H1 (cell line): ENCODE results near the gene CHI3L2.

Experiments used
- BACH1 ChIP-seq: IDR thresholded peaks from 2 replicates; pipeline ENCODE4 v1.6.1; 2012; ENCODE audit warnings: low read length, improper control_type of control experiment
- EZH2 ChIP-seq: fragments of 200-600 bp; sonication (generic); IDR thresholded peaks from 2 replicates; pipeline ENCODE4 v1.7.1; 2012; ENCODE audit warnings: low read depth, mild to moderate bottlenecking, moderate library complexity, low read length, inconsistent platforms; ENCODE audit not compliant: severe bottlenecking
- HDAC2 ChIP-seq, 2 experiments: fragments of 300-600 bp in 1 of 2; sonication (generic) in 1 of 2; IDR thresholded peaks; 2 replicates each; pipeline ENCODE4 v1.6.1; 2011 to 2012; ENCODE audit warnings: low read depth in 2 of 2, low read length in 2 of 2, mild to moderate bottlenecking in 2 of 2, moderate library complexity in 2 of 2, borderline replicate concordance in 1 of 2, inconsistent platforms in 1 of 2
- PHF8 ChIP-seq: fragments of 200-600 bp; sonication (generic); conservative IDR thresholded peaks from 2 replicates; pipeline ENCODE4 v1.7.1; 2012; ENCODE audit warnings: low read depth, mild to moderate bottlenecking, inconsistent platforms, low read length, moderate library complexity
- TBP ChIP-seq: IDR thresholded peaks from 2 replicates; pipeline ENCODE4 v1.6.1; 2011; ENCODE audit warnings: low read depth, low read length, improper control_type of control experiment
- YY1 ChIP-seq: IDR thresholded peaks from 2 replicates; pipeline ENCODE4 v1.6.1; 2011; ENCODE audit warnings: low read depth, mild to moderate bottlenecking, low read length
- TF ChIP-seq, protein P1 (sequence below), 3 experiments: IDR thresholded peaks; 1 replicate in 2 of 3; 2 replicates in 1 of 3; pipeline versions ENCODE4 v1.5.1 to v1.6.1; 2011; ENCODE audit warnings: low read length in 3 of 3, mild to moderate bottlenecking in 3 of 3, inconsistent platforms in 2 of 3, low read depth in 1 of 3, moderate library complexity in 1 of 3; ENCODE audit not compliant: insufficient read depth in 1 of 3; ENCODE audit errors: control extremely low read depth in 1 of 3

DNA sequence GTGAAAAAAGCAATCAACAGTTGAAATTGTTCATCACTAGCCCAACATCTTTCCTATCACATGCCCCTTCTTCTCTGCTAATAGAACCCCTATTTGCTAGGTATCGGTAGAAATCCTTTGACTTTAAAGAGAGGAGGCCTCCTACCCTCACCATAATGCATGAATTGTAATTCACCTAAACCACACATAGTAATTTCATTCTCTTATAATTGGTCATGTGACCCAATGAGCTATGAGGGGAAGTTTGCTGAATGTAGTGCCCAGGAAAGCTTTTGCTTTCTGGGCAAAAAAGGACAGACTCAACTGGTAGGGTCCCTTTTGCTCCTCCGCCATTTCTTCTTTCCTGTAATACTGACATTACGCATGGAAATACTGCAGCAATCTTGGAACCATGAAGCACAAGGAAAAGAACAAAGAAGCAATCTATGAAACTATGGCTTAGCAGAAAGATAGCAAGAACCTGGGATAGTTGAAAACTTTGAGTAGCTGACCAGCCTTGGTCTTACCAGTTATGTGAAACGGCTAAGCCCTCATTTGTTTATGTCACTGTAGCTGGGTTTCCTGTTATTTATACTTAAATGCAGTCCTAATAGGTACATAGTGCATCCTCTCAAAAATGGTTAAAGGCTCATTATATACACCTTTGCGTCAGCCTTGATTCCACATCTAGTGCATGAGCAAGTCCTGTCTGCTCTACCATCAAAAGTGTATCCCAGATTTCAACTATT, 10.2 kb upstream of the CHI3L2 start:
- TF ChIP-seq, protein P1, sequence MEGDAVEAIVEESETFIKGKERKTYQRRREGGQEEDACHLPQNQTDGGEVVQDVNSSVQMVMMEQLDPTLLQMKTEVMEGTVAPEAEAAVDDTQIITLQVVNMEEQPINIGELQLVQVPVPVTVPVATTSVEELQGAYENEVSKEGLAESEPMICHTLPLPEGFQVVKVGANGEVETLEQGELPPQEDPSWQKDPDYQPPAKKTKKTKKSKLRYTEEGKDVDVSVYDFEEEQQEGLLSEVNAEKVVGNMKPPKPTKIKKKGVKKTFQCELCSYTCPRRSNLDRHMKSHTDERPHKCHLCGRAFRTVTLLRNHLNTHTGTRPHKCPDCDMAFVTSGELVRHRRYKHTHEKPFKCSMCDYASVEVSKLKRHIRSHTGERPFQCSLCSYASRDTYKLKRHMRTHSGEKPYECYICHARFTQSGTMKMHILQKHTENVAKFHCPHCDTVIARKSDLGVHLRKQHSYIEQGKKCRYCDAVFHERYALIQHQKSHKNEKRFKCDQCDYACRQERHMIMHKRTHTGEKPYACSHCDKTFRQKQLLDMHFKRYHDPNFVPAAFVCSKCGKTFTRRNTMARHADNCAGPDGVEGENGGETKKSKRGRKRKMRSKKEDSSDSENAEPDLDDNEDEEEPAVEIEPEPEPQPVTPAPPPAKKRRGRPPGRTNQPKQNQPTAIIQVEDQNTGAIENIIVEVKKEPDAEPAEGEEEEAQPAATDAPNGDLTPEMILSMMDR (IDR thresholded peaks at IDR 0.05; ENCODE audit: control extremely low read depth in 1 of 3, insufficient read depth in 1 of 3, low read depth in 1 of 3, low read length in 3 of 3), result no peak
- TF ChIP-seq YY1 (no peak), BACH1 (no peak), TBP (no peak), PHF8 (no peak), EZH2 (no peak), HDAC2 (IDR thresholded peaks at IDR 0.05; ENCODE audit: borderline replicate concordance in 1 of 2, low read depth in 2 of 2, low read length in 2 of 2) (no peak)
